GM18526 (cell line): Measurements from ENCODE around the gene LRRFIP1.

ENCODE experiments used
- POLR2A ChIP-seq: IDR thresholded peaks from 3 replicates; pipeline ENCODE4 v1.6.1; 2011; ENCODE audit not compliant: insufficient read length; ENCODE audit errors: extremely low read depth

The LRRFIP1 gene

DNA sequence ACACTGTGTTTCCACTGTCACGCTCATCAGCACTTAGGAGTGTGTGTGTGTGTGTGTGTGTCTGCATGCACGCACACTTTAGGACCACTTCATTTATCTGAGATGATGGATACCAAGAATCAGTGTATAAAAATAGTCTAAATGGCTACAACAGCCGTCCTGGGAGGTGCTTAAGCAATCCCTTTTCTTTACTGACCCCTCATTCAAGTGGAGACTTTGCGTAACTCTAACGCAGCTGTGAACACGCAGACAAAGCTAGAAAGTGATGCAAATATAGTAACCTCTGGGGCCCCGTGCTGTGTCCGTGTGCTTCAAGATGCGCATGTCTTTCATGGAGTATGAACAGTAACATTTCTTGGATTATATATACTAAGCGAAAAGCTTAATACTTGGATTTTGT is 130.8 kb downstream of the LRRFIP1 start:
- no peak for TF ChIP-seq POLR2A

GRCh38 chr2:237759176-237759575 is 131.8 kb downstream of the LRRFIP1 start:
- TF ChIP-seq POLR2A, result no peak

DNA sequence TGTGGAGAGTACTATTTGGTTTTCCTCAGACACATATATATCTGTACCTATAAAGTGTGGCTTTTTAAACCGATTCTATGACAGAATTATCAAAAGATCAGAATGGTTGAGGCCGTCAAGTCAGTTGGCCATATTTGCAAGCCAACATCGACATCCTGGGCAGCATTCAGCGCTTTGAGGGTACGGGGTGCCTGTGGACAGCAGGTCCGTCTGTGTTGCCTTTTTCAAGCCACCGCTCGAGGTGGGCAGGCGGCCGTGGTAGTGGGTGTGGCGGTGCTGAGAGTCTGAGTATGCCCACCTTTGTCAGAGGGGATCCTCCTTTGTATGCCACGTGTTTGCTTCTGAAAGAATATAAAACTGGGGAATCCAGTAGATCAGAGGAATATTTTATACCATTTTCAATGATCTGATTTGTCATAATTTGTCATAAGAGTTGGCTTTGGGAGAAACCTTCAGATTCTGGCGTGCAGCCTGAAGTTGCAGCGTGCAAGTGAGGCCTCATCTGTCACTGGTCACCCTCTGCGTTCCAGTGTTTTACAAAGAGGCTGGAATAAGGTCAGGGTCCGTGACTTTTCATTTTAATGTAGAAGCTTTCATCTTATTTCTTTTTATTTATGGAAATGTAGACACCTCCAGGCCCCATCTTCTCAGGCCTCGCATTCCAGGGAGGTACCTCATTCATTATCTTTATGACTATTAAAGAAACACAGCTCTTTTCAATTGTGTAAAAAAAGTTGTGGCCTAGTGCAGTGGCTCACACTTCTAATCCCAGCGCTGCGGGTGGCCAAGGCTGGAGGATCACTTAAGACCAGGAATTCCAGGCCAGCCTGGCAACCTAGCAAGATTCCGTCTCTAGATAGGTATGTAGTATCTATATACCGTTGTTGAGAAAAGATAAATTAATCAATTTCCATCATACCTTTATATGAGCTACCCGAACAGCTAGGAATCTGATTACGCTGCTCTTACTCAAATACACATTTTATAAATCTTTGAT is 133.4 kb downstream of the LRRFIP1 start:
- no peak for TF ChIP-seq POLR2A

DNA sequence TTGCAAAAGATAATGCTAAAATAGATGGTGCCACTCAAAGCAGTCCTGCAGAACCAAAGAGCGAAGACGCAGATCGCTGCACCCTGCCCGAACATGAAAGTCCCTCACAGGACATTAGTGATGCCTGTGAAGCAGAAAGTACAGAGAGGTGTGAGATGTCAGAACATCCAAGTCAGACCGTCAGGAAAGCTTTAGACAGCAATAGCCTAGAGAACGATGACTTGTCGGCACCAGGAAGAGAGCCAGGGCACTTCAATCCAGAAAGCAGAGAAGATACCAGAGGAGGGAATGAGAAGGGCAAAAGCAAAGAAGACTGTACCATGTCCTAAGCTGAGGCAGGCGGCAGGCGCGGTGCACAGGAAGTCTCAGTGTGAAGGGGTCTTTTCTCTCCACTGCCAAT is 136.4 kb downstream of the LRRFIP1 start:
- no peak for TF ChIP-seq POLR2A

GRCh38 chr2:237765875-237766274 is 138.5 kb downstream of the LRRFIP1 start:
- no peak for TF ChIP-seq POLR2A

GRCh38 chr2:237766340-237766739 is 139.0 kb downstream of the LRRFIP1 start:
- TF ChIP-seq POLR2A, result no peak

DNA sequence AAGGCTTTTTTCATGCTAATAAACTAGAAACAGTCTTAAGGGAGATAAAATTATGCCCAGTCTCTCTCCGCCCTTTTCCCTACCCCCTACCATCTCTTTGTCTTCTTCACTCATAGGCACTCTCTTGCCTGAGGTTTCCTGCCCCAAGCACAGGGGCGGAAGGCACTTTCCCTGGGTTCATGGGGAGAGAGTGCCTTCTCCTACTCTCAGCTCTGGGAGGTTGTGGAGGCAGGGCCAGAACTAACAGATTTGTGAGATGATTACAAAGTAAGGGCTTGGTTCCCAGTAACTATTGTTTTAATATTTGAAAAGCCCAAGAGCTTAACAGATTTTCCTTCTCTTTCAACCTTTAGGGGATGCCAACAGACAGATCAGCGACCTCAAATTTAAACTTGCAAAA is 145.1 kb downstream of the LRRFIP1 start:
- no peak for TF ChIP-seq POLR2A

DNA sequence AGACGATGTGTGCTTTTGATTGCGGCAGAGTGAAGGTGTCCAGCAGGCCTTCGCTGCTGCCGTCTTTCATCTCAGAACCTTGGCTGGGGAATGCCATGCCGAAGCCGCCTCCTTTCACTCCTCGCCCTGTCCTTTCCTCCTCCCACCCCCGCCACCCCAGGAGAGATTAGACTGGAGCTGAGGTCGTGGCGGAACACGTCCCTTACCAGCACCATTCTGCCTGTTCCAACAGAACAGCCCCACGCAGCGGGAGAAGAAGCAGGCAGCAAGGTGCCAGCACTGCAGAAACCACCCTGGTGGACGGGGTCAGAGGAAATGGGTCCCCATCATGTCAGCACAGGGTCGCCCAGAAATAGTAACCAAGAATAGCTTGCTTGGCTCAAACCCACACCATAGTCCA is 146.4 kb downstream of the LRRFIP1 start:
- TF ChIP-seq POLR2A, result no peak

GRCh38 chr2:237774811-237775553 is 147.6 kb downstream of the LRRFIP1 start:
- TF ChIP-seq POLR2A, result no peak

DNA sequence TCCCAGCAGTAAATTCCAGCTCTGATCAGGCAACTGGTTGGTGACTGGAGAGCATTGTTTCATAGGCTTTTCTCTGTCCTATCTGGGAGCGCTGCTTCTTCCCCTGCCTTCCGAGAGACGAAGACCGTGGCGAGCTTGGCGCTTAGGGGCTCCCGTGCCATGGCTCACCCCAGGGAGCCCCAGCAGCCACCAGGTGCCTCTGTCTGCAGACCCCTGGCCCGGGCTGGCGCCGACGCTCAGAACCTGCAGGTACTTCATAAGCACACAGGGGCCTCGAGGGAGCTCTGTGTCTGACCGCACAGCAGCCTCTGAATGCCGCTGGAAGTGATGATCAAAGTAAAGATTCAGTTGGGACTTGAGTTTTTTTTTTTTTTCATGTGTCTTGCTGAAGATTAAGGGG is 152.1 kb downstream of the LRRFIP1 start:
- no peak for TF ChIP-seq POLR2A

DNA sequence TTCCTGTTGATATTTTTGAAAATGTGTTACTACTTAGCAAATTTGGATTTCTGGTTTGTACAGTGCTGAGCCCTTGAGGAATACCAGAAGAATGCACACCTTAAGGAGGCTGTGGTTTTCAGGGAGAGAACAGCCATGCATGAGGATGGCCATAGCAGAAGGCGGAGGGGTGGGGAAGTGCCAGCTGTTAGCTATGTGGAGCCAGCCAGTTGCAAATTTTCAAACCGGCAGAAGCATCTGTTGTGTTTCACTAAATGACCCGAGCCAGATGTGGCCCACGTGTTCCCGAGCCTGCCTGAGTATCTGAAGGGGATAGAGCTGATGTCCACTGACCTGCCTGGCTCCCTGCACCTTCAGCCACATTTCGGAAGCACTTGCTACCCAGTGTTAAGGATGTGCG is 154.8 kb downstream of the LRRFIP1 start:
- no peak for TF ChIP-seq POLR2A

- no peak for TF ChIP-seq POLR2A
These were observed 159.5 kb downstream of the LRRFIP1 start for GRCh38 chr2:237786936-237787335.

DNA sequence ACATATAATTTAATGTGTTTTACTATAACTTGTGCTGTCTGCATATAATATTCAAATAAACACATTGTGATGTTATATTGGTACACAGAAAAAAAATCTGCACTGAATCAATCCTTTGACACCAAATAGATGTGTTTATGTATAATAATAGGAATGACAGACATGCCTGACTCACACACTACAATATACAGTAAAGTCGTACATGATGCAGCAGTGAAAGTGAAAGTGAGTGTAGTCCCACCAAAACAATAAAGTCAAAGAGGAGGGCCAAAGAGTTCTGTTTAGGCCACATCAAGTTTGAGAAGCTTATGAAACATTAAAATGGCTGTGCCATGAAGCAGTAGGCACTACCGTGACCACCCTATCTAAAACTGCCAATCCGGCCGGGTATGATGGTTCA is 163.0 kb downstream of the LRRFIP1 start:
- no peak for TF ChIP-seq POLR2A

- TF ChIP-seq POLR2A, result no peak
These were observed 164.8 kb downstream of the LRRFIP1 start for GRCh38 chr2:237791977-237792727.

DNA sequence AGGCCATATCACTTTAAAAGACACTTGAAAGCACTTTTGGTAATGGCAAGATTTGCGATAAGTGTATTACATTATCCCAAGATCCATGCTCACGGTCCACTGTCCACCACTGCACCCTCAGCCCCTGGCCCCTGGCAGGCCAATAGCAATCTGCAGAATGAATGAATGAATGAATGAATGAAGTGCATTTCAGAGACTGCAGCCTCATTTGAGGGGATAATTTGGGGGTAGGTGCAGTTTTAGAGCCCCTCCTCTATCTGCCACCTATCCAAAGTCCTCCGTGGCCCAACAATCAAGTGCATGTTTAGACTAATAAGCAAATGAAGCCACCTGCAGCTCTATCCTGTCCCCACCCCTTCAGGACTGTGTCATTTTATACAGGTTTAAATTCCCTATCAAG is 169.9 kb downstream of the LRRFIP1 start:
- no peak for TF ChIP-seq POLR2A
